H1 (cell line): ENCODE results near the gene CACNA1B. TPM values are rescaled to one million over a fixed set of nuclear protein-coding genes. Genes with fewer than 3 reads are reported as not detected.

ENCODE experiments used
- CTCF ChIA-PET: fragments of 300-600 bp; sonication (Branson Sonifier 250); formaldehyde crosslinking; loops from one replicate; lab custom pipeline; 2021; ENCODE audit not compliant: partially characterized antibody; lab: Charles Lee
- POLR2A ChIA-PET: fragments of 300-600 bp; sonication (Branson Sonifier 250); formaldehyde crosslinking; loops from one replicate; lab custom pipeline; 2021; ENCODE audit warnings: inconsistent platforms; ENCODE audit not compliant: partially characterized antibody; lab: Charles Lee
- DNase-seq, 2 experiments: peaks; one replicate each; pipeline versions ENCODE4 v3.0.0 to v3.0.0-alpha.2; 2010 to 2022; ENCODE audit warnings: low spot score in 2 of 2, low read depth in 1 of 2, mixed read lengths in 1 of 2
- FAIRE-seq: peaks from 2 replicates; lab custom pipeline; 2011; peaks lifted over from hg19 to GRCh38; lab: Jason Lieb, UNC
- H2AFZ ChIP-seq: 2 replicates; pipeline ENCODE4 v1.8.1; 2012; ENCODE audit warnings: low read length, inconsistent platforms
- H2AK5ac ChIP-seq: 2 replicates; pipeline ENCODE4 v1.6.1; 2013; ENCODE audit warnings: low read depth, low read length
- H2BK120ac ChIP-seq: replicated peaks from 2 replicates; pipeline ENCODE3; 2013; ENCODE audit warnings: low read depth, low read length, inconsistent platforms
- H2BK12ac ChIP-seq: 2 replicates; pipeline ENCODE4 v1.6.1; 2013; ENCODE audit warnings: low read depth, low read length
- H2BK15ac ChIP-seq: 2 replicates; pipeline ENCODE4 v1.6.1; 2013; ENCODE audit warnings: low read length
- H2BK20ac ChIP-seq: 2 replicates; pipeline ENCODE4 v1.6.1; 2013; ENCODE audit warnings: low read length
- H2BK5ac ChIP-seq: 2 replicates; pipeline ENCODE4 v1.6.1; 2013; ENCODE audit warnings: low read depth, low read length
- H3K14ac ChIP-seq: 2 replicates; pipeline ENCODE4 v1.6.1; 2013; ENCODE audit warnings: inconsistent platforms; ENCODE audit not compliant: insufficient read length
- H3K18ac ChIP-seq: 2 replicates; pipeline ENCODE4 v1.6.1; 2013; ENCODE audit warnings: low read length; ENCODE audit errors: extremely low read depth
- H3K23ac ChIP-seq: 2 replicates; pipeline ENCODE4 v1.6.1; 2013; ENCODE audit warnings: inconsistent platforms; ENCODE audit not compliant: insufficient read length
- H3K23me2 ChIP-seq: 2 replicates; pipeline ENCODE4 v1.6.1; 2013; ENCODE audit warnings: low read depth, low read length
- H3K27ac ChIP-seq: 2 replicates; pipeline ENCODE4 v1.6.1; 2011; ENCODE audit warnings: low read depth, low read length, inconsistent platforms
- H3K27me3 ChIP-seq, 4 experiments: replicated peaks in 1 of 4; 1 replicate in 1 of 4; 2 replicates in 3 of 4; pipeline versions ENCODE4 v1.6.1 to v1.8.1; 2011 to 2013; ENCODE audit warnings: low read length in 3 of 4, mild to moderate bottlenecking in 3 of 4, inconsistent platforms in 2 of 4, mixed read lengths in 2 of 4, moderate library complexity in 1 of 4; ENCODE audit not compliant: control insufficient read depth in 3 of 4, insufficient read depth in 3 of 4; ENCODE audit errors: extremely low read depth in 1 of 4
- H3K36me3 ChIP-seq, 4 experiments: 2 replicates each; pipeline versions ENCODE4 v1.6.1 to v1.8.1; 2011 to 2013; ENCODE audit warnings: mild to moderate bottlenecking in 4 of 4, low read length in 3 of 4, moderate library complexity in 2 of 4, control low read depth in 1 of 4, inconsistent platforms in 1 of 4; ENCODE audit not compliant: insufficient read depth in 4 of 4, control insufficient read depth in 2 of 4
- H3K4ac ChIP-seq: replicated peaks from 2 replicates; pipeline ENCODE3; 2013; ENCODE audit warnings: low read length, low read depth, mixed read lengths, inconsistent platforms; ENCODE audit not compliant: insufficient read length
- H3K4me1 ChIP-seq, 4 experiments: replicated peaks in 1 of 4; 1 replicate in 1 of 4; 2 replicates in 3 of 4; pipeline versions ENCODE4 v1.6.1 to v1.8.1; 2011 to 2013; ENCODE audit warnings: low read length in 3 of 4, inconsistent platforms in 2 of 4, mixed read lengths in 1 of 4; ENCODE audit not compliant: insufficient read depth in 4 of 4, control insufficient read depth in 3 of 4
- H3K4me2 ChIP-seq, 2 experiments: 2 replicates each; pipeline versions ENCODE4 v1.6.1 to v1.8.1; 2011 to 2013; ENCODE audit warnings: low read depth in 2 of 2, low read length in 2 of 2, control low read depth in 1 of 2, inconsistent platforms in 1 of 2, mild to moderate bottlenecking in 1 of 2; ENCODE audit not compliant: insufficient read depth in 1 of 2
- H3K4me3 ChIP-seq, 4 experiments: fragments of 200-600, 300-600 bp in 1 of 4; sonication (generic), shearing (Covaris generic), sonication (Bioruptor Twin) in 1 of 4; 2 replicates each; pipeline versions ENCODE4 v1.5.1 to v1.8.1; 2011 to 2016; ENCODE audit warnings: low read length in 4 of 4, low read depth in 3 of 4, control low read depth in 2 of 4, inconsistent platforms in 2 of 4, mild to moderate bottlenecking in 2 of 4, mixed read lengths in 1 of 4, moderate library complexity in 1 of 4; ENCODE audit not compliant: insufficient read depth in 2 of 4; ENCODE audit errors: extremely low read depth in 1 of 4
- H3K56ac ChIP-seq: replicated peaks from 2 replicates; pipeline ENCODE3; 2013; ENCODE audit warnings: low read depth, mild to moderate bottlenecking, mixed read lengths, low read length, inconsistent platforms; ENCODE audit not compliant: insufficient read length
- H3K79me1 ChIP-seq: 2 replicates; pipeline ENCODE4 v1.6.1; 2013; ENCODE audit warnings: low read depth, low read length, control low read depth
- H3K79me2 ChIP-seq, 2 experiments: 2 replicates each; pipeline versions ENCODE4 v1.6.1 to v1.8.1; 2012 to 2013; ENCODE audit warnings: low read length in 2 of 2, mild to moderate bottlenecking in 2 of 2, inconsistent platforms in 1 of 2; ENCODE audit not compliant: insufficient read depth in 2 of 2, control insufficient read depth in 1 of 2
- H3K9ac ChIP-seq, 4 experiments: replicated peaks in 1 of 4; 1 replicate in 1 of 4; 2 replicates in 3 of 4; pipeline versions ENCODE4 v1.6.1 to v1.8.1; 2011 to 2013; ENCODE audit warnings: low read depth in 3 of 4, low read length in 3 of 4, control low read depth in 2 of 4, mild to moderate bottlenecking in 2 of 4, moderate library complexity in 2 of 4, inconsistent platforms in 1 of 4; ENCODE audit errors: extremely low read depth in 1 of 4
- H3K9me3 ChIP-seq, 2 experiments: 2 replicates each; pipeline versions ENCODE4 v1.6.1 to v1.8.1; 2012 to 2013; ENCODE audit warnings: mild to moderate bottlenecking in 2 of 2, moderate library complexity in 2 of 2, control low read depth in 1 of 2, inconsistent platforms in 1 of 2, low read depth in 1 of 2, low read length in 1 of 2, mixed read lengths in 1 of 2; ENCODE audit not compliant: insufficient read depth in 2 of 2
- H4K20me1 ChIP-seq, 2 experiments: replicated peaks in 1 of 2; 2 replicates each; pipeline versions ENCODE3 to v1.8.1; 2011 to 2013; ENCODE audit warnings: inconsistent platforms in 2 of 2, low read length in 2 of 2, mild to moderate bottlenecking in 1 of 2; ENCODE audit not compliant: insufficient read depth in 2 of 2, control insufficient read depth in 1 of 2
- H4K5ac ChIP-seq: 2 replicates; pipeline ENCODE4 v1.6.1; 2013; ENCODE audit warnings: low read length, low read depth, mixed read lengths, inconsistent platforms; ENCODE audit not compliant: insufficient read length
- H4K8ac ChIP-seq: 2 replicates; pipeline ENCODE4 v1.8.0; 2013; ENCODE audit warnings: mild to moderate bottlenecking, moderate library complexity, low read length, inconsistent platforms; ENCODE audit not compliant: insufficient read depth; ENCODE audit errors: extremely low read depth
- H4K91ac ChIP-seq: replicated peaks from 2 replicates; pipeline ENCODE3; 2013; ENCODE audit warnings: low read length, mixed read lengths, inconsistent platforms; ENCODE audit not compliant: insufficient read length
- CBX5 ChIP-seq: fragments of 300-800, 300-1000 bp; sonication (generic); IDR thresholded peaks from 2 replicates; pipeline ENCODE4 v1.7.1; 2016; ENCODE audit warnings: antibody characterized with exemption, low read length, low read depth
- CTBP2 ChIP-seq: IDR thresholded peaks from 2 replicates; pipeline ENCODE4 v1.7.0; 2011; ENCODE audit warnings: borderline replicate concordance, mild to moderate bottlenecking, moderate library complexity, mixed read lengths, low read length; ENCODE audit not compliant: insufficient read depth, insufficient read length
- CTCF ChIP-seq, 3 experiments: IDR thresholded peaks; 1 replicate in 2 of 3; 2 replicates in 1 of 3; pipeline versions ENCODE4 v1.5.1 to v1.6.1; 2011; ENCODE audit warnings: low read length in 3 of 3, mild to moderate bottlenecking in 3 of 3, inconsistent platforms in 2 of 3, low read depth in 1 of 3, moderate library complexity in 1 of 3; ENCODE audit not compliant: insufficient read depth in 1 of 3; ENCODE audit errors: control extremely low read depth in 1 of 3
- EZH2 ChIP-seq: fragments of 200-600 bp; sonication (generic); IDR thresholded peaks from 2 replicates; pipeline ENCODE4 v1.7.1; 2012; ENCODE audit warnings: low read depth, mild to moderate bottlenecking, moderate library complexity, low read length, inconsistent platforms; ENCODE audit not compliant: severe bottlenecking
- FOSL1 ChIP-seq: IDR thresholded peaks from 2 replicates; pipeline ENCODE4 v1.6.1; 2011; ENCODE audit warnings: mild to moderate bottlenecking, low read depth, low read length, moderate library complexity; ENCODE audit not compliant: insufficient read depth
- GABPA ChIP-seq: IDR thresholded peaks from 2 replicates; pipeline ENCODE4 v1.6.1; 2011; ENCODE audit warnings: mild to moderate bottlenecking, low read length, moderate library complexity, borderline replicate concordance; ENCODE audit not compliant: insufficient read depth
- JUN ChIP-seq: IDR thresholded peaks from 2 replicates; pipeline ENCODE4 v1.6.1; 2011; ENCODE audit warnings: low read depth, mild to moderate bottlenecking, improper control_type of control experiment, low read length
- MAX ChIP-seq: IDR thresholded peaks from 2 replicates; pipeline ENCODE4 v1.6.1; 2012; ENCODE audit warnings: inconsistent platforms
- NRF1 ChIP-seq: IDR thresholded peaks from 2 replicates; pipeline ENCODE4 v1.6.1; 2011; ENCODE audit warnings: mild to moderate bottlenecking, low read depth, low read length, improper control_type of control experiment
- SIN3A ChIP-seq, 2 experiments: IDR thresholded peaks in 1 of 2; conservative IDR thresholded peaks in 1 of 2; 2 replicates each; pipeline ENCODE4 v1.6.1; 2011 to 2012; ENCODE audit warnings: low read length in 2 of 2, improper control_type of control experiment in 1 of 2, low read depth in 1 of 2, mild to moderate bottlenecking in 1 of 2
- SIRT6 ChIP-seq: IDR thresholded peaks from one replicate; pipeline ENCODE4 v1.7.1; 2012; ENCODE audit warnings: low read length, inconsistent platforms
- WGBS, 2 experiments: shearing (Covaris generic) in 1 of 2; methylation state at CpG; one replicate each; pipeline versions ENCODE4 v1.1.6 to v1.1.7; 2013 to 2015; ENCODE audit warnings: low lambda C conversion rate in 2 of 2, mixed read lengths in 2 of 2, inconsistent platforms in 1 of 2, low coverage in 1 of 2, missing lambda C conversion rate in 1 of 2; ENCODE audit not compliant: insufficient replicate concordance in 2 of 2, insufficient coverage in 1 of 2, insufficient read length in 1 of 2; ENCODE audit errors: extremely low coverage in 1 of 2, missing lambda C conversion rate in 1 of 2; 5-methylcytosine and 5-hydroxymethylcytosine counted together
- polyA plus RNA-seq, 7 experiments: library from polyadenylated mRNA; depleted of rRNA in 3 of 7; stranded (reverse) in 5 of 7; unstranded in 2 of 7; fragments of >200 nt in 5 of 7; fragments of 200-250 nt in 2 of 7; gene quantifications; 1 replicate in 5 of 7; 2 replicates in 1 of 7; 4 replicates in 1 of 7; pipeline versions ENCODE4 v1.2.1 to v1.2.3, GENCODE V29; 2011 to 2013; ENCODE audit warnings: missing spikeins in 2 of 7, mixed read lengths in 2 of 7
- total RNA-seq: library from RNA; stranded (reverse); fragmentation: NEBNext Ultra II Directional; extraction: Animal tissue kit (Norgen Biotek cat#: 25700); gene quantifications from 2 replicates; pipeline ENCODE4 v1.2.1, GENCODE V29; 2021

The CACNA1B gene
- total and polyA plus RNA-seq, 2 of the 8 experiments (the other 6 are each of a cell fraction or from before 2014, with no cell fraction given), result 1.5 to 5.7 TPM

GRCh38 chr9:137982200-137982599 is 104.6 kb downstream of the CACNA1B start:
- no peak overlapping the region for H3K56ac ChIP-seq
- H2BK5ac ChIP-seq, result no peak overlapping the region
- no peak overlapping the region for H2BK20ac ChIP-seq
- H3K9ac ChIP-seq, result no peak overlapping the region
- no peak overlapping the region for H2AK5ac ChIP-seq
- no peak overlapping the region for H3K14ac ChIP-seq
- H3K23ac ChIP-seq, result no peak overlapping the region
- H3K9me3 ChIP-seq, result peaks cover 23 to 61% of the 10 kb centered on the region in 2 experiments
- no peak overlapping the region for H2BK120ac ChIP-seq
- no peak overlapping the region for H2BK15ac ChIP-seq
- H2AFZ ChIP-seq, result no peak overlapping the region
- DNase-seq (no peak), FAIRE-seq (no peak)
- no peaks in the 10 kb centered on the region for H3K79me1 ChIP-seq
- H3K36me3 ChIP-seq, result peaks cover 0 to 6% (median 3%) of the 10 kb centered on the region in 4 experiments; a peak in 3 of 8 replicates
- no peaks in the 10 kb centered on the region for H3K23me2 ChIP-seq
- no peak overlapping the region for H2BK12ac ChIP-seq
- POLR2A ChIA-PET, result no interaction called here
- no peak overlapping the region for H3K4me2 ChIP-seq
- no peak overlapping the region for H4K91ac ChIP-seq
- H3K79me2 ChIP-seq, result no peaks in the 10 kb centered on the region
- no peak overlapping the region for H3K4ac ChIP-seq
- 94% methylated on average over 1 of the region's 1 CpG; no CpG with 5 or more reads in 1 of the 2 experiments for WGBS, 2 experiments
- H3K27ac ChIP-seq, result no peak overlapping the region
- H3K4me1 ChIP-seq, result no peaks in the 10 kb centered on the region
- no peak overlapping the region for H4K8ac ChIP-seq
- no peak overlapping the region for H3K4me3 ChIP-seq
- no peak overlapping the region for H3K18ac ChIP-seq
- CTCF ChIA-PET, result no interaction called here
- H4K5ac ChIP-seq, result no peak overlapping the region
- H3K27me3 ChIP-seq, result no peaks in the 10 kb centered on the region
- peaks cover 0 to 1% of the 10 kb centered on the region in 2 experiments for H4K20me1 ChIP-seq
- no peak for TF ChIP-seq SIRT6
- TF ChIP-seq EZH2, result no peak
- TF ChIP-seq NRF1, result no peak
- no peak for TF ChIP-seq FOSL1
- no peak for TF ChIP-seq MAX
- TF ChIP-seq CTBP2, result no peak
- TF ChIP-seq SIN3A (conservative IDR thresholded peaks at IDR 0.05 in 1 of 2, IDR thresholded peaks at IDR 0.05 in 1 of 2; ENCODE audit: low read depth in 1 of 2, low read length in 2 of 2), result no peak
- no peak for TF ChIP-seq JUN
- TF ChIP-seq CTCF (IDR thresholded peaks at IDR 0.05; ENCODE audit: control extremely low read depth in 1 of 3, insufficient read depth in 1 of 3, low read depth in 1 of 3, low read length in 3 of 3), result no peak
- no peak for TF ChIP-seq GABPA
- no peak for TF ChIP-seq CBX5
